Inferior parietal cortex (tissue), 1 donor: ENCODE results near the gene HAUS5.
A peak's percentile ranks its signal among the peaks of the same experiment; 100 is the strongest.
"Not testable (repeated sequence)": the region's sequence is repeated elsewhere in the genome, so short reads cannot be mapped to it uniquely, and the experiment has no call there.

Experiments used
- DNase-seq: peaks from one replicate; pipeline ENCODE4 v3.0.0-alpha.2; 2016; ENCODE audit errors: extremely low spot score

HAUS5 gene, protein sequence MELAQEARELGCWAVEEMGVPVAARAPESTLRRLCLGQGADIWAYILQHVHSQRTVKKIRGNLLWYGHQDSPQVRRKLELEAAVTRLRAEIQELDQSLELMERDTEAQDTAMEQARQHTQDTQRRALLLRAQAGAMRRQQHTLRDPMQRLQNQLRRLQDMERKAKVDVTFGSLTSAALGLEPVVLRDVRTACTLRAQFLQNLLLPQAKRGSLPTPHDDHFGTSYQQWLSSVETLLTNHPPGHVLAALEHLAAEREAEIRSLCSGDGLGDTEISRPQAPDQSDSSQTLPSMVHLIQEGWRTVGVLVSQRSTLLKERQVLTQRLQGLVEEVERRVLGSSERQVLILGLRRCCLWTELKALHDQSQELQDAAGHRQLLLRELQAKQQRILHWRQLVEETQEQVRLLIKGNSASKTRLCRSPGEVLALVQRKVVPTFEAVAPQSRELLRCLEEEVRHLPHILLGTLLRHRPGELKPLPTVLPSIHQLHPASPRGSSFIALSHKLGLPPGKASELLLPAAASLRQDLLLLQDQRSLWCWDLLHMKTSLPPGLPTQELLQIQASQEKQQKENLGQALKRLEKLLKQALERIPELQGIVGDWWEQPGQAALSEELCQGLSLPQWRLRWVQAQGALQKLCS

DNA sequence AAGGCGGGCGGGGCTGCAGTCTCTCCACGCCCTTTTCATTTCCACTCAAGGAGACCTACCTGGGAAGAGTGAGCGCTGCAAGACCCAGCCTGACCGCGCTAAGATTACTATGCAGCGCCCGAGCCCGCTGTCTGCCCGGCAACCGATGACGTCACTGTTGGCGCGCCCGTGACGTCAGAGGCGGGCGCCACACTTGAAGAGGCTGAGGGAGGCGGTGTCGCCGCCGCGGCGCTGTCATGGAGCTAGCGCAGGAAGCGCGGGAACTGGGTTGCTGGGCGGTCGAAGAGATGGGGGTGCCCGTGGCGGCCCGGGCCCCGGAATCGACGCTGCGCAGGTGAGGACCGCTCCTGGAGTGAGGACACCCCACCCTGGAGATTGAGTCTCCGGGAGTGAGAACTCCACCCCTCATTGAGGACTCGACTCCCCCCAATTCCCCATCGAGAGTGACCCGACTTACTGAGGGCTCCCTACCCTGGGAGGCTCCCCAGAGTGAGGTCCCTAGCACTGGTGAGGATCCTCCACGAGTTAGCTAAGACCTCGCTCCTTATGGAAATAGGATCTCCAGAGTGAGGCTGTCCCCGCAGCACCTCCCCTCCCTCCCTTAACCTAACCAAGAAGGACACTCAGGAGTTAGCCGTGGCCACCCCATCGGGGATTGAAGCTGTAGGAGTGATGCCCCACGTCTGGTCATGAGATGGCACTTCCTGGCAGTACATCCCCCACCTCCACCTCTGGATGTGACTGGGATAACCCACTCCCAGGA, at the start of gene HAUS5:
TSS of gene HAUS5 (plus strand) at position 177 of the 763 bp plus-strand sequence. CDS start at position 237, 60 bp downstream.
- peak; percentile 93 for DNase-seq

DNA sequence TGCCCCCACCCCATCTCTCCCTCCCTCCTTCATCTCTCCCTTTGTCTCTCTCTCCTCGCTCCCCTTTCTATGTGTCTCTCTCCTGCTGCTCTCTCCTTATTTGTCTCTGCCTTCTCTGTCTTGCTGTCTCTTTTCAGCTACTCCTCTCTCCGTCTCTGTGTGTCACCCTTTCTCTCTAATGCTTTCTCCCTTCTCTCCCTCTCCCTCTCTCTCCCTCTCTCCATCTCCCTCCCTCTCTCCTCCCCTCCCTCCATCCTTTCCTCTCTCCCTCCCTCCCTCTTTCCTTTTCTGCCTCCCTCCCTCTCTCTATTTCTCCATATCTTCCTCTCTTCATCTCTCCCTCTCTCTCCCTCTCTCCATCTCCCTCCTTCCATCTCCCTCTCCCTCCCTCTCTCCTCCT, 49.8 kb upstream of the HAUS5 start:
- no peak for DNase-seq

DNA sequence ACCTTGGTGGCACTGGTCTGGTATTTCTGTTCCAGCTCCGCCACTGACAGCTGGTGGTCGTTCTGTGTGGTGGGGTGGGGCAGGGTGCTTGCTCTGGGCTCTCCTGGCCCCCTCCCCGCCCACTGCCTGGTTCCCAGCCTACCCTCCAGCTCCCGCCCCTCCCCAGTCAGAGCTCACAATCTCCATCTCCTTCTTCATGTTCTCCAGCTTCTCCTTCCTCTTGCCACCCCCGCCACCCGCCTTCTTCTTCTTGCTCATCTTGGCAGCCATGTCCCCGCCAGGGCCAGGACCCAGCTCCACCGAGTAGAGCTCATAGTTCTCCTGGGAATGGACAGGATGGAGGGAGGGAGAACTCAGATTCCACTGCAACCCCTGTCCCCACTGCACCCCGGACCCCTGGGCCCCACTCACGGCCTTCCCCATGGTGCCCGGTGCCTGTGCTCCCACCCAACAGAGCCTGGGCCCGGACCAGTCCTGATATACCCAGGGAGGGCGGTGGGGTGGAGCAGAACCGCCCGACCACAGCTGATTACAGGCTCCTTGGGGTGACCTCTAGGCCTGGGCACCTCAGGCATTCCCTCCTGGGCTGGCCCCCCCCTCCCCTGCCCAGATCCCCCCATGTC, 49.2 kb upstream of the HAUS5 start, which contains the start of gene ATP4A:
TSS of gene ATP4A (minus strand) at position 452 of the 623 bp plus-strand sequence. CDS start at position 423, 29 bp downstream.
- no peak for DNase-seq

DNA sequence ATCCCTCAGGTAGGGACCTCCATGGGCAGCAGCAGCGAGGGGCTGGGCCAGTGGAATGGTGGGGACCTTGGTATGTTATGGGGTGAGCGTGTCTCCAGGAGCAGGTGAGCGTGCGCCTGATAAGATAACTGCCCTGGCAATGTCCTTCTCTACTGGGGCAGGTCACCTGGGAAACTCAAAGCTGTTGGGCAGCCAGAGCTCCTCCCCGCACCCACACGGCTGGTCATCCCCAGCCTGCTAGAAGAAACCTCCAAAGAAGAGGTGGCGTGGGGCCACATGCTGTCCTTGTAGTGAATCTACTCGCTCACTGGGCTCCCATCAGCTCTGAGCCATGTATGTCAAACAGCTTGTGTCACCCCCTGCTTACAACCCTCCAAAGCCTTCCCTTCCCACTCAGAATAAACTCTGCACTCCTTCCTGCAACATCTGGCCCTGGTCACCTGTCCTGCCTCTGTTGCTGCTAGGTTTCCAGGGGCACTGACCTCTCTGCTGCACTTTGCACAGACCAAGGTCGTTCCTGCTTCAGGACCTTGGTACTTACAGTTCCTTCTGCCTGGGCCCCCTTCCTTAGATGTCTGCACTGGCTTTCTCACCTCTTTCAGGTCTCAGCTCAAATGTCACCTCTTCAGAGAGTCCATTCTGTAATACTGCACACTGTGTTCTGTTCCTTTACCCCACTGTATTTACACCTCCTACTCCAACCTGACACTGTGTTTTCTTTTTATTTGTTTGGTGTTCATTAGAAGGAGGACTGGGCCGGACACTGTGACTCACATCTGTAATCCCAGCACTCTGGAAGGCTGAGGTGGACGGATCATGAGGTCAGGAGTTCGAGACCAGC, 47.3 kb upstream of the HAUS5 start:
- DNase-seq: no peak

DNA sequence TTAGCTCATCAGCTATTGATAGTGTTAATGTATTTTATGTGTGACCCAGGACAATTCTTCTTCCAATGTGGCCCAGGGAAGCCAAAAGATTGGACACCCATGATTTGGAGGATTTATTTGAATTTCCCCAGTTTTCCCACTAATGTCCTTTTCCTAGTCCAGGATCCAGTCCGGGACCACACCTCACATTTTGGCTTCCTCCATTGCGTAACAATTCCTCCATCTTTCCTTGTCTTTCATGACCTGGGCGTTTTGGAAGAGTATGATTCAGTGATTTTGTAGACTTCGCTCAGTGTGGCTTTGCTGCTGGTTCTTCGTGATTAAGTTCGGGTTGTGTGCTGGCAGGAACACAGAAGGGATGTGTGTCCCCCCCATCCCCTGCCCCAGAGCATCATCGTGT, 45.8 kb upstream of the HAUS5 start:
- DNase-seq: no peak

DNA sequence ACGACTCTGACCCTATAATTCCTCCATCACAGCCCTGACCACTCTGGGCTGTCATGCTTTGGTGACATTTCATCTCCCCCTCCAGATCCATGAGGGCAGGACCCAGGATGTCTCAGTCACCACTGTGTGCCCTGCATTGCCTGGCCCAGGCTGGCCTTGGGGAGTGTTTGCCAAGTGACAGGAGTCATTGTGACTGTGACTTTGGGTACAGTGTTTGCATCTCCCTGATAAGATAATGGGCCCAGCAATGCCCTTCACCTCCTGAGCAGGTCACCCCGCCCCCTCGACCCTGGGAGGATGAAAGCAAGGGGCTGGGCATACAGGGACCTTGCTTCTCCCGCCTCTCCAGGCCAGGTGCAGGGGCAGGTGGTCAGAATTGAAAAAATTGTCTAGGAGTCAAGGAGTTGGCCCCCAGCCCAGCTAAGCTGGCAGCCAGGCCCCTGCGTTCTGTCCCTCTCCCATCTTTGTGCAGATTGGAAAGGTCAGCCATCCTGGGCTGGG, 43.2 kb upstream of the HAUS5 start:
- DNase-seq: no peak

DNA sequence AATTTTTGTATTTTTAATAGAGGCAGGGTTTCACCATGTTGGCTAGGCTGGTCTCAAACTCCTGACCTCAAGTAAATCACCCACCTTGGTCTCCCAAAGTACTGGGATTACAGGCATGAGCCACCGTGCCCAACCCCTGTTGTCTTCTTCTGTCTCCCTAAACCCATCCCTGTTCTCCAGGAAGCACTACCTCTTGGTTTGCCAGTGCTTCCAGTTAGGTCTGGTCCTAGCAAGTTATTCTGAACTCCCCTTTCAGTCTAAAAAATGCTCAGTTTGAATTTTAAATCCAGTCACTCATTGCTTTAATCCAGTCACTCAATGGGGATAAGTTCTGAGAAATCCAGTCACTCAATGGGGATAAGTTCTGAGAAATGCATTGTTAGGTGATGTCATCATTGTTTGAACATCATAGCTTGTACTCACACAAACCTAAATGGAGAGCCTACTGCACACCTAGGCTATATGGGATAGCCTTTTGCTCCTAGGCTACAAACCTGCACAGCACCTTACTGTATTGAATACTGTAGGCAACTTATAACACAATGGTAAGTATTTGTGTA, 41.0 kb upstream of the HAUS5 start:
- no peak for DNase-seq

DNA sequence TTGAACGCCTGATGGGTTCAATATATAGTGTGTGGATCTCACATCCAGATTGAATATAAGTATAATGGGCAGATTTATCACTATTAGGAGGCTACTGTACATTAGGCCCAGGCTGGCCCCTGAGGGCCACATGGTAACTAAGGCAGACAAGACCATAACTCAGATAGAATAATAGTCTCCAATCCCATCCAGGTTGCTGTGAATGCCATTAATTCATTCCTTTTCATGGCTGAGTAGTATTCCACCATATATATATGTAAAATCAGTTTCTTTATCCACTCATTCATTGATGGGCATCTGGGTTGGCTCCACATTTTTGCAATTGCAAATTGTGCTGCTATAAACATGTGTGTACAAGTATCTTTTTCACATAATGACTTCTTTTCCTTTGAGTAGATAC, 34.6 kb upstream of the HAUS5 start:
- no peak for DNase-seq

DNA sequence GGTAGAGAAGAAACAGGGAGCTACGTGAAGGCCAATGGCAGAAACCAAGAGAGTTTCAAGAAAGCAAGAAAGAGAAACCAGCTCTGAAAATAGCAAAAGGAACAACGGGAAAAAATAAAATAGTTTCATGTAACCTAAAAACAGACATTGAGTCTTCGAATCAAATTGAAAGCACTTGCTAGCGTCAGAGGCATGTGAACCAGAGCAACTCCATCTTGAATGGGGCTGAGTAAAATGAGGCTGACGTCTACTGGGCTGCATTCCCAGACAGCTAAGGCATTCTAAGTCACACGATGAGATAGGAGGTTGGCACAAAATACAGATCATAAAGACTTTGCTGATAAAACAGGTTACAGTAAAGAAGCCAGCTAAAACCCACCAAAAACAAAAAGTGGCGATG, 33.8 kb upstream of the HAUS5 start:
- DNase-seq: no peak

DNA sequence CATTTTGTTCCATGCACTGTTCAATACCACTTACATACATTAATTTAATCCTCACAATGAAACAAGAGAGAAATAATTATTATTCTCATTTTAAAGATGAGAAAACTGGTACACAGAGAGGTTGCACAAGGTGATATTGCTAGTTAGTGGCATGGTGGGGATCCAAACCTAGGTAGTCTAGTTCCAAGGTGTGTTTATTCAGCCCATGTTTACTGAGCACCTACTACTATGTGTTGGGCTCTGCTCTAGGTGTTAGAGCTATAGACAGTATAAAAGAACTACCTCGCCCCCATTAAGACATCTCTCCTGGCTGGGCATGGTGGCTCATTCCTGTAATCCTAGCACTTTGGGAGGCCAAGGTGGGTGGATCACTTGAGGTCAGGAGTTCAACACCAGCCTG, 29.8 kb upstream of the HAUS5 start:
- no peak for DNase-seq

DNA sequence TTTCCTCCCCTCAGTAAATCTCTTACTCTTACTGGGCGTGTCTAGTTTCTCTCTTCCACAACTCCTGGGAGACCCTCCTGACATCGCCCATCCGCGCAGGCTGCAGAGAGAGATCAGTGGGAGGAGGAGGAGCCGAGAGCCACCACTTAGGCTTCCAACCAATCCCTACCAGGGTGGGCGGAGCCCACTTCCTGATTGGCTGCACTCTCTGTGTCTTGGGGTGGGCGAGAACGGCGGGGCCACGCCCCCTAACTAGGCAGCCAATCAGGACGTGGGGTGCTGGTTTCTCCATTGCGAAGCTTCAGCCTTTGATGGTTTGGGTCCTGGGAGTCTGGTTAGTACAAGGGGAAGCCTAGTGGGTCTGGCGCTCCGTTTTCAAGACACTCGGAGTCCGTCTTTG, 26.7 kb upstream of the HAUS5 start, which contains the start of gene PMIS2:
TSS of gene PMIS2 (plus strand) at position 326 of the 400 bp plus-strand sequence. CDS start 87 bp downstream, outside the sequence.
- no peak for DNase-seq

DNA sequence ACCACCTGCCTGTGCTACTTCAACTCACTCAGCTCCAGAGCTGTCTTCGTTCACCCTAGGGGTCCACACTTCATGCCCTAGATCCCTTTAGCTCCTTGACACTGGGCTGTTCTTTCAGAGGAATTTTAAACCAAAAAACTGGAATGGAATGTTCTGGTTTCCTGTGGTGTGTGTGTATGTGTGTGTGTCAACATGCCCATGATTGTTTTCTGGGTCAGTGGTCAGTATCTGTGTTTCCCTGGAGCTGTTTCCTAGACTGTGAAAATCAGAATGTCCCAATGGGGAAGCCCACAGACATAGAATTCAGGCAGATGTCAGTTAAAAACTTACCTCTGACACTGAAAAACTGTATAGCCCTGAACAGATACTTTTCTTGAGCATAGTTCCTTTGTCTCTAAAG, 25.2 kb upstream of the HAUS5 start:
- DNase-seq: no peak

DNA sequence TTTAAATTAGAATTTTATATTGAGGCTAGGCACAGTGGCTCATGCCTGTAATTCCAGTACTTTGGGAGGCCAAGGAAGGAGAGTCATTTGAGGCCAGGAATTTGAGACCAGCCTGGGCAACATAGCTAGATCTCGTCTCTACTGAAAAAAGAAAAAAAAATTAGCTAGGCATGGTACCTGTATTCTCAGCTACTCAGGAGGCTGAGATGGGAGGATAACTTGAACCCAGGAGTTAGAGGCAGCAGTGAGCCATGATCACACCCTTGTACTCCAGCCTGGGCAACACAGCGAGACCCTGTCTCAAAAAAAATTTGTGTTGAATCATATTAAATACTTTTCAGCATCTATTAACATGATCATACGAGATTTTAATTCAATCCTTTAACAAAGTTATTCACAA, 21.7 kb upstream of the HAUS5 start:
- DNase-seq: no peak

DNA sequence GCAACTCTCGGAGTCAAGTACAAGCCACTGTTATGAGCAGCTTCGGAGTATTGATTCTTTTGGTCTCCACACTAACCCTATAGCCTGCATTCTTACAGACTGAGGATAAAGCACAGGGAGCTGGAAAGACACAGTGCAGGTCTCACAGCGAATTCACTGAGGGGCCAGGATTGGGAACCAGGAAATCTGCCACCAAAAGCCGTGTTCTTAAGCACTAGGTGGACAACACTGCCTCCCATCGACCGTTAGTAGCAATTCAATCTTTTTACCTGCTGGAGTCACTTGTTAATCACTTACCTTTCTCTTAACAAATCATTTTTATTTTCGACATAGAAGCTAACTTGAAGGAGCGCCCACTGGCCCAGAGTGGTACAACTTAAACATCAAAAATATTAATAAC, 20.3 kb upstream of the HAUS5 start:
- DNase-seq: peak; percentile 20

DNA sequence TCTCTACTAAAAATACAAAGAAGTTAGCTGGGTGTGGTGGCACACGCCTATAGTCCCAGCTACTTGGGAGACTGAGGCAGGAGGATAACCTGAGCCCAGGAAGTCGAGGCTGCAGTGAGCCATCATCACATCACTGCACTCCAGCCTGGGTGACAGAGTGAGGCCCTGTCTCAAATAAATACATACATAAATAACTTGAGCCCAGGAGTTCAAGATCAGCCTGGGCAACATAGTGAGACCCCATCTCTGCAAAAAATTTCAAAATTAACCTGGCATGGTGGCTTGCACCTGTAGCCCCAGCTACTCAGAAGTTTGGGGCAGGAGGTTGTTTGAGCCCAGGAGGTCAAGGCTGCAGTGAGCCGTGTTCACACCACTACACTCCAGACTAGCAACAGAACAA, 17.5 kb upstream of the HAUS5 start:
- not testable (repeated sequence) for DNase-seq

DNA sequence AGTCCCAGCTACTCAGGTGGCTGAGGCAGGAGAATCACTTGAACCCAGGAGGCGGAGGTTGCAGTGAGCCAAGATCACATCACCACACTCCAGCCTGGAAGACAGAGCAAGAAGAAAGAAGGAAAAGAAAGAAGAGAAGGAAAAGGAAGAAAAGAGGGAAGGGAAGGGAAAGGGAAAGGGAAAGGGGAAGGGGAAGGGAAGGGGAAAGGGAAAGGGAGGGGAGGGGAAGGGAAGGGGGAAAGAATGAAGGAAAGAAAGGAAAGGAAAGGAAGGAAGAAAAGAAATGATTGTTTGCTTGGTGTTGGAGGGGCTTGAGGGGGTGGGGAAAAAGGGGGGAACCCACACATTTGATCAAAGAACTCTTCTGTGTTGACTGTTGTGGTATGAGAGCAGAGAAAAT, 16.6 kb upstream of the HAUS5 start:
- DNase-seq: no peak

DNA sequence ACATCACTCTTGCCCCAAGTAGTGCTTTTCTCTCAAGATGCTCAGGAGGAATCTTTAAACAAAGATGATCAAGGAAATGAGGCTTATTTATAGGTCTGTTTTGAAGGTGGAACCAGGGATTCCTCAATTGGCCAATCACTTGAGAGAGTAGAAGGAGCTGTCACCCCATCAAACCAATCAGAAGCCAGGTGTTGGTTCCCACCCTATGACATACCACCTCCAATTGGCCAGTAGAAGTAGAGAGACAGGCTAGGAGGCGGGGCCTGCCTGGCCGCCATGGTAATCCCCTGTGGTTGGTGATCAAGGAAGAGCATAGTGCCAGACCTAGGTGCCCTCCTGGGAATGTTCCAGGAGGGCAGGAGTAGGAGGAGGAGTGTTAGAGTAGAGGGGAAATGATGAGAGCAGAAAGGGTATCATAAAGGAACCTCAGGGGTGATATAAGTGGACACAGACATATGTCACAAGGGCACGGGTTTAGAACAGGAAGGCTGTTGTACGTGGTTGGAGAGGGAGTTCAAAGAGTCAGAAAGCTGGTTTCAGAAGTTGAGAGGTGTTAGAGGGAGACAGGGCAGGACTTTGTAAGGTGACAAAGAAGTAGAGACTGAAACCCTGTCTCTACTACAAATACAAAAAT, 16.1 kb upstream of the HAUS5 start:
- DNase-seq: no peak

DNA sequence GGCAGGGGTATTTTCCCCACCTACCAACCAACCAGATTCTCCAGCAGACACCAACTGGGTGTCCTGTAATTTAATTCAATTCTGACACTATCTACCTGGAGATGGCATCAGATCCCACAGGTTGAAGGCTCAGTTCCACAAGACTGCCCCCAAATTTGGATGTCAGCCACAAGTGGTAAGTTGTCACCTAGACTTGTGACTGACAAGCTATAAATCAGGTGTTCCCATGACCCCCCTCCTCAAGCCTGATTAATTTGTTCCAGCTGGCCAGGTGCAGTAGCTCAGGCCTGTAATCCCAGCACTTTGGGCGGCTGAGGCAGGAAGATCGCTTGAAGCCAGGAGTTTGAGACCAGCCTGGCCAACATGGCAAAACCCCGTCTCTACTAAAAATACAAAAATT, 10.6 kb upstream of the HAUS5 start:
- DNase-seq: no peak

DNA sequence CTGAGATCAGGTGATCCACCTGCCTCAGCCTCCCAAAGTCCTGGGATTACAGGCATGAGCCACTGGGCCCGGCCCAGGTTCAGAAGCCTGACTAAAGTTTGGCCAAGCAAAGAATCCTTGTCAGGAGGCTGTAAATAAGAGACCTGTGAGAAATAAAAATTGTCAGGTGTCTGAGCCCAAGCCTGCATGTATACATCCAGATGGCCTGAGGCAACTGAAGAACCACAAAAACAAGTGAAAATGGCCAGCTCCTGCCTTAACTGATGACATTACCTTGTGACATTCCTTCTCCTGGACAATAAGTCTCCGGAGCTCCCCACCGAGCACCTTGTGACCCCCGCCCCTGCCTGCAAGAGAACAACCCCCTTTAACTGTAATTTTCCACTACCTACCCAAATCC, 8.1 kb upstream of the HAUS5 start:
- not testable (repeated sequence) for DNase-seq

DNA sequence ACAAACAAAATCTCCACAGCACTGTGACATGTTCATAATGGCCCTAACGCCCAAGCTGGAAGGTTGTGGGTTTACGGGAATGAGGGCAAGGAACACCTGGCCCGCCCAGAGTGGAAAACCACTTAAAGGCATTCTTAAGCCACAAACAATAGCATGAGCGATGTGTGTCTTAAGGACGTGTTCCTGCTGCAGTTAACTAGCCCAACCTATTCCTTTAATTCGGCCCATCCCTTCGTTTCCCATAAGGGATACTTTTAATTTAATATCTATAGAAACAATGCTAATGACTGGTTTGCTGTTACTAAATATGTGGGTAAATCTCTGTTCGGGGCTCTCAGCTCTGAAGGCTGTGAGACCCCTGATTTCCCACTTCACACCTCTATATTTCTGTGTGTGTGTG, 5.4 kb upstream of the HAUS5 start:
- DNase-seq: not testable (repeated sequence)
